Stimulated activated CD8-positive, alpha-beta memory T cell treated with anti-CD3 and anti-CD28 coated beads, Interleukin-7, amount 100 ng/mL, for 48 hours (primary cell): ENCODE results near the gene SCAF11.
"Not testable (repeated sequence)": the region's sequence is repeated elsewhere in the genome, so short reads cannot be mapped to it uniquely, and the experiment has no call there.

Source experiments
- DNase-seq, 2 donors: peaks; one replicate each; pipeline ENCODE4 v3.0.0-alpha.2; 2020; ENCODE audit warnings: low read depth in 1 of 2; ENCODE audit errors: extremely low read depth in 1 of 2

The SCAF11 gene

DNA sequence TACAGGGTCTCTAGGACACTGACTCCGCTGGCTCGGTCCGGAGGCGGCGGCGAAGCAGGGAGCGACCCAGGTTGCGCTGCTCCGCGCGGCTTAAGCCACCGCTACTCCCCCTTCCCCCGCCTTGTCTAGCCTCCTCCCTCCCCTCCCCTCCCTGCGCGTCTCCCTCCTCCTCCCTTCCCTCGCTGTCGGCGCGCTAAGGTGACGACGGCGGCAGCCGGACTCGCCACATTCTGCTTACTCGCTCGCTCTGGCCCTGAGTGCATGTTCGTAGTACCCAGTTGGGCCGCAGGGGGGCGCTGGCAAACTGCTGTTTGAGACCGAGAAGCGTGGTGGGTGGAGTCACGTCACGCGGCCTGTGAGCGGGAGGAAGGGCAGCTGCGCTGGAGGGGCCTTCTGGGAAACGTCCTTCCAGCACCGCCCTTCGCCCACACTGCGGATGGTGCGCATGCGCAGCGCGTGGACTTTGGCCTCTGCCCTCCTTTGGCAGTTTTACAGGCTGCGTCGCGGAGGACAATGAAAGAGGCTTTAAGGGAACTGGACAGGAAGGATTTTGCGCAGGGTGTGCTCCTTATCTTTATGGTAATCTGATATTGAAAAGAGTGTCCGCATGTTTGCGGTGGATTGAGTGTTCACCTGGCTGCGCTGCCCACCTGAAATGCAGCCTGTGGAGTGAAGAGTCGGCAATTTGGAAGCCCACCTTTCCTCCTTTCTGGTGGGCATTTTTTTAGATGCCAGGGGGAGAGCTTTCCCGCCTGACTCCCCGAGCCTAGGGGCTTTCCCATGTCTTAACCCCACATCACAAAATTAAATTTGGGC, at the start of gene SCAF11:
Gene SCAF11, minus strand, starts transcription at position 107 of the 816 bp plus-strand sequence. CDS start 26,407 bp downstream, outside the sequence.
- DNase-seq, result peak; percentile 100

GRCh38 chr12:46037066-46037465, 46.7 kb upstream of the SCAF11 start:
- not testable (repeated sequence) for DNase-seq

- DNase-seq, result no peak
Measured at GRCh38 chr12:46027172-46027571, 36.8 kb upstream of the SCAF11 start.

- no peak for DNase-seq
Measured at GRCh38 chr12:46024099-46024498, 33.7 kb upstream of the SCAF11 start.

GRCh38 chr12:46020768-46021167, 30.4 kb upstream of the SCAF11 start:
- no peak for DNase-seq

DNA sequence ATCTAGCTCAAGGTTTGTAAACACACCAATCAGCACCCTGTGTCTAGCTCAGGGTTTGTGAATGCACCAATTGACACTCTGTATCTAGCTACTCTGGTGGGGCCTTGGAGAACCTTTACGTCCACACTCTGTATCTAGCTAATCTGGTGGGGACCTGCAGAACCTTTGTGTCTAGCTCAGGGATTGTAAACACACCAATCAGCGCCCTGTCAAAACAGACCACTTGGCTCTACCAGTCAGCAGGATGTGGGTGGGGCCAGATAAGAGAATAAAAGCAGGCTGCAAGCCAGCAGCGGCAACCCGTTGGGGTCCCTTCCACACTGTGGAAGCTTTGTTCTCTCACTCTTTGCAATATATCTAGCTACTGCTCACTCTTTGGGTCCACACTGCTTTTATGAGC, 28.3 kb upstream of the SCAF11 start:
- not testable (repeated sequence) for DNase-seq

GRCh38 chr12:46017866-46018375, 27.5 kb upstream of the SCAF11 start:
- DNase-seq, result not testable (repeated sequence)

- DNase-seq, result no peak
Measured at GRCh38 chr12:46005823-46006222, 15.4 kb upstream of the SCAF11 start.

DNA sequence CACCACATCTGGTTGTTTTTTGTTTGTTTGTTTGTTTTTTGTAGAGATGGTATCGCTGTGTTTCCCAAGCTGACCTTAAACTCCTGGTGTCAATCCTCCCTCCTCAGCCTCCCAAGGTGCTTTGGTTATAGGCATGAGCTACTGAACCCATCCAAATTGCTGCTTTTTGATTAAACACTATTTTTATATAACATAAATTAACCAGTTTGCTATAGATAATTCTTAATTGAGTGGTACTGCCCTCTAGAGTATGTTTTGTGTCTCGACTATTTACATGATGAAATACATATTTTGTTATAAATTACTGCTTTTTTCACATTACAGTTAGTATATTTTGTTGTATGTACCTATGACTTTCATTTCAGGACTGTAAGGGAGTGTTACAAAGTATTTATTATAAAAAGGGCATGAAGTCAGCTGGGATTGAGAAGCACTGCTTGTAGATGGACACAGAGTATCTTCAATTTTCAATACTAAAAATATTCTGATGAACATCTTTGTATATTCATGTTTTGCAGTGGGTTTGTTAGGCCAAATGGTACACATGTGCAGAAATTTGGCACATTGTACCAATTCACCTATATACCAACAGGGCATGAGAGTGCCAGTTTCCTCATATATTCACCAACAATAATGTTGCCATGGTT, 14.9 kb upstream of the SCAF11 start:
- no peak for DNase-seq

DNA sequence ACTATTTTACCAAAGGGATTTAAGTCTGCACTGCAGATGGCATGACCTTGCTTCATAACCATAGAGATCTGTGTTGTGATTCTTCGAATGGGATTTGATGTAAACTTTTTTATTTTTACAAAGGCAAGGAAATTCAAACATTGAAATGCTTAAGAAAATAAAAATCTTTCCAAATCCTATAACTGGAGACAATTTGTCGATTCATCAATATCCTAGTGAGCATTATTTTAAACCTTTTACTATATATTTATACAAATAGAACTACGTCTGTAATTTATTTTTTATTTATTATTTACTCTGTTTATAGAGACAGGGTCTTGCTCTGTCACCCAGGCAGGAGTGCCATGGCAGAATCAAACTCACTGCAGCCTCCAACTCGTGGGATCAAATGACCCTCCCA, 14.3 kb upstream of the SCAF11 start:
- no peak for DNase-seq

- DNase-seq, result not testable (repeated sequence)
Measured at GRCh38 chr12:46000076-46000475, 9.7 kb upstream of the SCAF11 start.

DNA sequence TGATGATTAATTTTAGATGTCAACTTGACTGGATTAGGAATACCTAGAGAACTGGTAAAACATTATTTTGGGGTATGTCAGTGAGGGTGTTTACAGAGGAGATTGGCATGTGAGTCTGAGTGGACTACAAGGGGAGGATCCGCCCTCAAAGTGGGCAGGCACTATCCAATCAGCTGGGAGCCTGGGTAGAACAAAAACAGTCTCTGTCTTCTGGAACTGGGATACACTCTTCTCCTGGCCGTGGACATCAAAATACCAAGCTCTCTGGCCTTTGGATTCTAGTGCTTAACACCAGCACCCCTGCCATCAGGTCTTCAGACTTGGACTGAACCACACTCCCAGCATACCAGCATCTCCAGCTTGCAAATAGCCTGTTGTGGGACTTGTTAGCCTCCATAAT, 4.4 kb upstream of the SCAF11 start:
- no peak for DNase-seq

DNA sequence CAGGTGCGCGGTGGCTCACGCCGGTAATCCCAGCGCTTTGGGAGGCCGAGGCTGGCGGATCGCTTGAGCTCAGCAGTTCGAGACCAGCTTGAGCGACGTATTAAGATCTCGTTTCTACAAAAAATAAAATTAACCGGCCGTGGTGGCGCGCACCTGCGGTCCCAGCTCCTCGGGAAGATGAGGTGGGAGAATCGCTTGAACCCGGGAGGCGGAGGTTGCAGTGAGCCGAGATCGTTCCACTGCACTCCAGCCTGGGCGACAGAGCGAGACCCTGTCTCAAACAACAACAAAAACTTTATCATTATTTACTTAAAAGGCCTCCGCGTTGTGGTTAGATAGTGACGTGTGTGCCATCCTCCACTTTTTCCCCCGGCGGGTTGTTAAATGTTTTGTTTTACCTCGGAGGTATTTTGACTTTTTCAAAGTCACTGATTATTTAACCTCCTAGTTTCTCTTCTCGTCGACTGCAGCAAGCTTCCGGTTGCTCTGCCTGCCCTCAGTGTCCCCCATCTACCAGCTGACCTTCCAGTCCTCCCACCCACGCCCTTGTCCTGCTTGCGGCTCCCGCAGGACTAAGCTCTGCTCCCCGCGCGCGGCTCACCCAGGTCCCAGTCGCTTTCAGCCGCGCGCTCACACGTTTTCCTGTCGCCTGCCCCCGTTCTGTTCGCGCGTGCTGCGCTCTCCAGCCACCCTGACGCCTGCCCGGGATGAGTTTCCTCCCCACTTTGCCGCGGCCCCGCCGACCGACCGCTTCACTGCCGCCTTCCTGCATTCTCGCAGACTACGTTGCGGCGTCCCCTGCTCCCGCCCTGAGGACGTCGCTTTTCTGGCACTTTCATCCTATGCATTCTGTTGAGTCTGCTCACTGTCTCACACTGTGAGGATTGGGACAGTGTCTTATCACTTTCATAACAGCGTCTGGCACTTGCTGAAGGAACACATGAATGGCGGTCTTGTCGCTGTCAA, 1.2 kb upstream of the SCAF11 start:
- peak; percentile 48 to 67 for DNase-seq

DNA sequence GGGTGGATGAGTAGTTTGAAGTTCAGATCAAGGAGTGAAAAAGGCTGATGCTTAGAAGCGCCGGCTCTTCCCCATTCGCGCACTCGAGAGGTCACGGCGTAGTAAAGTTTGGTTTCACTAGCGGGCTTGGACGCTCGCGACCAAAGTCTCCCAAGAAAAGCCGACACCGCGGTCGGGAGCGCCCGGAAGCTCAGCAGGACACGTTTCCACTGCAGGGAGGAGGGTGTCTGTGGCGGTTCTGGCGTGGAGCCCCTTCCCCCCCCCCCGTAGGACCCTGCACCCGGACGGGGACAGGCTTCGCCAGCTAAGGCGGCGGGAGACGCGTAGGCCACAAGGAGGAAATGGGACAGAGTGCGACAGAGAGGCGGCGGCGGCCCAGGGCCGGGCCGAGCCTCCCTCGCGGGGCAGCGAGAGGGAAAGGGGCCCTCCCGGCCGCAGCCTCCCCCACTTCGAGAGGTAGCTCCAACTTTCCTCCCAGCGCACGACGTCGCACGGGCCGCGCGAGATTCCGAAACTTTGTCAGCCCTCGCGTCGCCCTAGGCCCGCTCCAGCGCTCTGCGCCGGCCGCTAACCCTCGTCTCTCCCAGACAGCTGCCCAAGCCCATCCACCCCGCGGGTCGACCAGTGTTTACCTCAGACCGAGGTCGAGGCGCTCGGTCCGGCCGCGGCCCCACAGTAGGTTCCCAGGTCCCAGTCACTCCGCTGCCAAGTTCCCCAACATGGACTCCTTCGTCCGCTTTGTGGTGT, 480 bp downstream of the SCAF11 start:
- DNase-seq, result peak; percentile 37 to 42

DNA sequence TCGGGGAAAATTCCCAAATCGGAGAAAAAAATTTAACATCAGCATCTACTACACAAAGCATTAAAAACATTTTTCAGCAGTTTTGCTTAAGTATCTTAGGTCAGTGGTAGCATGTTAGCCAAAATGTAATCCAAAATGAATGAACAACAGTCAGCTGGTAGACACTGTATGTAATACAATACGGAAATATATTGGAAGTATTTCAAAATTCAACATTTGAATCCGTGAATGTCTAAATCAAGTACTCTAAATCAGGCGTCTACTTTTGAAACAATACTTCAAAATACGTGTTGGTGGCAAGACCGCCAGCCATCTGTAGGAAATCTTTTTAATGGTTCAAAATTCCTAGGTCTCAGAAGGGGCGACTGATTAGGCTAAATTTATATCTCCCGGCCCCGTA, 1.1 kb downstream of the SCAF11 start:
- DNase-seq, result no peak

DNA sequence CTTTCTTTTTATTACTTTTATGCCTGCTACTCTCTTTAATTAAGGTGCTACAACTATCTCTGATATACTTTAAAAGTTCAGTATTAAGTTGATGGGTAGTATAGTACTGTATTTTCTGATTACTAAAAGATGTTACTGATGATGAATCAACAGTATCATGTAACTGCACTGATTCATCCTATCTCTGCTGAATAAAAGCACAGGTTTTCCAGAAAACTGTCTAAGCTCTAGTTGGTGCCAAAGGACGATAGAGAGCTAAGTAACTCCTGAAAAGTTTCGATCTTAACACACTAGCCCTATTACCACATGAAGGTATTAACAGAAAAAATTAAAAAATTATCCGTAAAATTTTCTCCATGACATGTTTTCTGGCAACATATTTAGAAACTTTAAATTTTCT, 2.1 kb downstream of the SCAF11 start:
- no peak for DNase-seq

- no peak for DNase-seq
Measured at GRCh38 chr12:45987340-45987727, 3.0 kb downstream of the SCAF11 start.

DNA sequence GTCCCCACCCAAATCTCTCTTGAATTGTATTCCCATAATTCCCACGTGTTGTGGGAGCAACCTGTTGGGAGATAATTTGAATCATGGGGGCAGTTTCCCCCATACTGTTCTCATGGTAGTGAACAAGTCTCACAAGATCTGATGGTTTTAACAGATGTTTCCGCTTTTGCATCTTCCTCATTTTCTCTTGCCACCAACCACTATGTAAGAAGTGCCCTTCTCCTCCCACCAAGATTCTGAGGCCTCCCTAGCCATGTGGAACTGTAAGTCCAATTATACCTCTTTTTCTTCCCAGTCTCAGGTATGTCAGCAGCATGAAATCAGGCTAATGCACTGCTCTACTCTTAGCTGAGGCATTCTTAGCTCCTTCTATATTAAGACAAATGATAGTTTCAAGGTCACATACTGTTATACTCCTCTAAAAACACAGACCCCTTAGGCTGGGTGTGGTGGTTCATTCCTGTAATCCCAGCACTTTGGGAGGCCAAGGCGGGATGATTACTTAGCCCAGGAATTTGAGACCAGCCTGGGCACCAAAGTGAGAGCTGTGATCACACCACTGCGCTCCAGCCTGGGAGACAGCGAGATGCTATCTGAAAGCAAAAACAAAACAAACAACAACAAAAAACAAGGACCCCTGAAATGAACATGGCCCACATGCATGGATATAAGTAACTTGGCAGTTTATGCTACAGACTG, 3.6 kb downstream of the SCAF11 start:
- no peak for DNase-seq

- DNase-seq, result no peak
Measured at GRCh38 chr12:45981075-45981837, 9.1 kb downstream of the SCAF11 start.
